Hippocampal formation (tissue), 2 donors: ENCODE measurements around the gene DYNLT1.
A peak's percentile ranks its signal among the peaks of the same experiment; 100 is the strongest.
"Not testable (repeated sequence)": the region's sequence is repeated elsewhere in the genome, so short reads cannot be mapped to it uniquely, and the experiment has no call there.

Experiments used
- DNase-seq, 2 donors: peaks; one replicate each; lab custom pipeline; 2025; lab: John Stamatoyannopoulos, UW

The DYNLT1 gene

GRCh38 chr6:158663625-158664165 is 19.2 kb upstream of the DYNLT1 start:
- DNase-seq = no peak

GRCh38 chr6:158662954-158663624 is 18.5 kb upstream of the DYNLT1 start:
- no peak for DNase-seq

GRCh38 chr6:158662607-158662953 is 18.0 kb upstream of the DYNLT1 start:
- DNase-seq = no peak

- no peak for DNase-seq
Observed at GRCh38 chr6:158661156-158661685, 16.7 kb upstream of the DYNLT1 start.

- DNase-seq = no peak
Observed at GRCh38 chr6:158660333-158660754, 15.8 kb upstream of the DYNLT1 start.

GRCh38 chr6:158656986-158657385 is 12.4 kb upstream of the DYNLT1 start:
- DNase-seq = not testable (repeated sequence)

GRCh38 chr6:158655569-158656450 is 11.3 kb upstream of the DYNLT1 start:
- no peak for DNase-seq

GRCh38 chr6:158654960-158655489 is 10.5 kb upstream of the DYNLT1 start:
- DNase-seq = no peak

- DNase-seq = peak; percentile 26 to 46
Observed at GRCh38 chr6:158654498-158654897, 10.0 kb upstream of the DYNLT1 start.

- DNase-seq = no peak
Observed at GRCh38 chr6:158653577-158654354, 9.2 kb upstream of the DYNLT1 start.

GRCh38 chr6:158651981-158652737 is 7.6 kb upstream of the DYNLT1 start:
- not testable (repeated sequence) for DNase-seq

GRCh38 chr6:158649289-158650143 is 5.0 kb upstream of the DYNLT1 start, which contains the start of gene SYTL3:
SYTL3 (plus strand) TSS chr6:158650054; CDS start chr6:158663269, 13,215 bp downstream.
- no peak for DNase-seq

GRCh38 chr6:158648682-158649131 is 4.2 kb upstream of the DYNLT1 start:
- DNase-seq = no peak

GRCh38 chr6:158647501-158647900 is 3.0 kb upstream of the DYNLT1 start:
- DNase-seq = no peak

- DNase-seq = no peak
Observed at GRCh38 chr6:158646023-158646910, 1.7 kb upstream of the DYNLT1 start.

GRCh38 chr6:158645064-158646022 is 800 bp upstream of the DYNLT1 start:
- DNase-seq = peak in 1 of 2 donors; percentile 59

GRCh38 chr6:158643836-158644230 is 710 bp downstream of the DYNLT1 start:
- no peak for DNase-seq
